Cardiac fibroblast (primary cell): ENCODE results near the gene NDUFS6.

Experiments
- DNase-seq, 2 donors: peaks; one replicate each; pipeline versions ENCODE4 v3.0.0 to v3.0.0-alpha.2; 2010; ENCODE audit warnings: low read depth in 2 of 2
- H3K4me3 ChIP-seq, 2 donors: replicated peaks in 1 of 2; 1 replicate in 1 of 2; 2 replicates in 1 of 2; pipeline ENCODE4 v1.5.1; 2011; ENCODE audit warnings: low read depth in 2 of 2, low read length in 2 of 2, mild to moderate bottlenecking in 2 of 2, moderate library complexity in 1 of 2
- CTCF ChIP-seq: IDR thresholded peaks from one replicate; pipeline ENCODE4 v1.5.1; 2011; ENCODE audit warnings: low read depth, mild to moderate bottlenecking, low read length, inconsistent platforms

NDUFS6 gene

GRCh38 chr5:1793966-1794900, 7.0 kb upstream of the NDUFS6 start:
- peak; percentile 73 to 90 for DNase-seq
- TF ChIP-seq CTCF = no peak
- H3K4me3 ChIP-seq = no peak overlapping the region

- TF ChIP-seq CTCF = no peak
- H3K4me3 ChIP-seq = no peak overlapping the region
- DNase-seq = no peak
Observed at GRCh38 chr5:1794901-1795290, 6.3 kb upstream of the NDUFS6 start.

- TF ChIP-seq CTCF = no peak
- H3K4me3 ChIP-seq = no peak overlapping the region
- DNase-seq = no peak
Observed at GRCh38 chr5:1795506-1795905, 5.7 kb upstream of the NDUFS6 start.

- DNase-seq = no peak
- no peak for TF ChIP-seq CTCF
Observed at GRCh38 chr5:1795931-1796330, 5.3 kb upstream of the NDUFS6 start.

GRCh38 chr5:1796371-1797102, 4.7 kb upstream of the NDUFS6 start:
- no peak overlapping the region for H3K4me3 ChIP-seq
- TF ChIP-seq CTCF = no peak
- DNase-seq = no peak

More at GRCh38 chr5:1795931-1796330, 5.3 kb upstream of the NDUFS6 start:
- no peak overlapping the region for H3K4me3 ChIP-seq

GRCh38 chr5:1797103-1797800, 4.0 kb upstream of the NDUFS6 start:
- no peak for TF ChIP-seq CTCF
- no peak for DNase-seq
- H3K4me3 ChIP-seq = no peak overlapping the region
